Stimulated activated CD8-positive, alpha-beta memory T cell treated with anti-CD3 and anti-CD28 coated beads, Interleukin-4, amount 100 ng/mL, for 4 hours (primary cell): ENCODE data around the gene CORO1C.
"Not testable (repeated sequence)": the region's sequence is repeated elsewhere in the genome, so short reads cannot be mapped to it uniquely, and the experiment has no call there.

Experiments
- DNase-seq, 2 donors: peaks; one replicate each; pipeline ENCODE4 v3.0.0-alpha.2; 2020; ENCODE audit warnings: low read depth in 2 of 2, low spot score in 1 of 2

Gene CORO1C

GRCh38 chr12:108755481-108755880, 24.2 kb upstream of the CORO1C start:
- DNase-seq: no peak

GRCh38 chr12:108753976-108754375, 22.7 kb upstream of the CORO1C start:
- no peak for DNase-seq

- no peak for DNase-seq
Measured at GRCh38 chr12:108752387-108752786, 21.1 kb upstream of the CORO1C start.

- DNase-seq: no peak
Measured at GRCh38 chr12:108751821-108752220, 20.5 kb upstream of the CORO1C start.

- not testable (repeated sequence) for DNase-seq
Measured at GRCh38 chr12:108751003-108751402, 19.7 kb upstream of the CORO1C start.

- no peak for DNase-seq
Measured at GRCh38 chr12:108750526-108750925, 19.2 kb upstream of the CORO1C start.

- DNase-seq: no peak
Measured at GRCh38 chr12:108747563-108747962, 16.2 kb upstream of the CORO1C start.

GRCh38 chr12:108745641-108746040, 14.3 kb upstream of the CORO1C start:
- no peak for DNase-seq

GRCh38 chr12:108744021-108744897, 12.9 kb upstream of the CORO1C start:
- no peak for DNase-seq

GRCh38 chr12:108738170-108738569, 6.9 kb upstream of the CORO1C start:
- no peak for DNase-seq

GRCh38 chr12:108735855-108736254, 4.5 kb upstream of the CORO1C start:
- DNase-seq: no peak

GRCh38 chr12:108734200-108734906, 3.0 kb upstream of the CORO1C start:
- DNase-seq: no peak

- not testable (repeated sequence) for DNase-seq
Measured at GRCh38 chr12:108733230-108733531, 1.9 kb upstream of the CORO1C start.

GRCh38 chr12:108732489-108733229, 1.3 kb upstream of the CORO1C start:
- DNase-seq: no peak

GRCh38 chr12:108731866-108732461, 646 bp upstream of the CORO1C start:
- peak; percentile 90 to 96 for DNase-seq

- DNase-seq: peak in 1 of 2 donors; percentile 5
Measured at GRCh38 chr12:108730365-108731104, 783 bp downstream of the CORO1C start.

- no peak for DNase-seq
Measured at GRCh38 chr12:108729612-108730364, 1.5 kb downstream of the CORO1C start.

- no peak for DNase-seq
Measured at GRCh38 chr12:108728820-108729611, 2.3 kb downstream of the CORO1C start.
